ENCODE results near the gene CCDC201.

Gene CCDC201

GRCh38 chr7:45892407-45893035 lies 19.6 kb upstream of the CCDC201 start:
- DNase-seq, result no peak

GRCh38 chr7:45891462-45892402 lies 18.9 kb upstream of the CCDC201 start:
- no peak for DNase-seq

DNA sequence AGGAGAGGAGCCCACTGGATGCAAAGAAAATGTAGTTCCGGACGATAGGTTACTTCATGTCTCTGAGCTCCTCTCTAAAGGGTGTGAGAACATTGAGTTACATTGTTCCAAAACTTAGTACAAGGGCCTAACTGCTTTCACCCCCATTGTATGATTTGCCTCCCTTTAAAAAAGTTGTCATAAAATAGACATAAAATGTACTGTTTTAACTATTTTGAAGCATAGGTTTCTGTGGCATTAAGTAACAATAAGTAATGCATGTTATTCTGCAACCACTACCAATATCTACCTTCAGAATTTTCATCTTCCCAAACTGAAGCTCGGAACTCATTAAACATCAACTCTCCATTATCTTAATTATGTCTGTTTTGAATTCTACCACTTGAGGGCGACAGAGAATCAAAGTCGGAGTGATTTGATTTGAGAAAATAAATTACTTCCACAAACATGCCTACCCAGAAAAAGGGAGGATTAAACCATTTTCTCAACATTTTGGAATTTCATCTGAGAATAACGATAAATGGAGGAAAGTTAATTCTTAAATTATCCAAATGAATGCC lies 18.1 kb upstream of the CCDC201 start:
- no peak for DNase-seq

- DNase-seq, result no peak
Measured at GRCh38 chr7:45890125-45890901, 17.4 kb upstream of the CCDC201 start.

- no peak for DNase-seq
Measured at GRCh38 chr7:45889367-45890067, 16.6 kb upstream of the CCDC201 start.

GRCh38 chr7:45888993-45889366 lies 16.1 kb upstream of the CCDC201 start:
- DNase-seq, result no peak

- DNase-seq, result no peak
Measured at GRCh38 chr7:45888185-45888992, 15.5 kb upstream of the CCDC201 start, which contains the start of gene IGFBP1. Gene IGFBP1 (plus strand): TSS chr7:45888488. CDS start chr7:45888653, 165 bp downstream.

- DNase-seq, result no peak
Measured at GRCh38 chr7:45886931-45887667, 14.2 kb upstream of the CCDC201 start.

GRCh38 chr7:45885264-45885882 lies 12.5 kb upstream of the CCDC201 start:
- no peak for DNase-seq

GRCh38 chr7:45884136-45884535 lies 11.3 kb upstream of the CCDC201 start:
- DNase-seq, result no peak

DNA sequence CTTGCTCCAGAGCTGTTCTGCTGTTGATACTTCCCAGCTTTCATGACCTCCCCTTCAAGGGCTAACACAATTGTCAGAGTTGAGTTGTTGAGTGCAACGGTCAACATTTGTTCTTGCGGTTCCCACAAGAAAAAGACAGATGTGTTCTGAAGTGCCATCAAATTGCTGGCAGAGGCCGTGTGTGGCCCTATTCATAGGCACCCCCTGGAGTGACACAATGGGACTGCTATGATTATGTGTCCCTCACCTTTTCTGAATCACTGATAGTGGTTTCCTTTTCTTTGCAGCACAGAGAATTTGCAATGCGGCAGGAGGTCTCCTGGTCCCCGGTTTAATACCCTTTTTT lies 9.6 kb upstream of the CCDC201 start:
- DNase-seq, result no peak

GRCh38 chr7:45881759-45882464 lies 9.0 kb upstream of the CCDC201 start:
- DNase-seq, result no peak

GRCh38 chr7:45881280-45881758 lies 8.4 kb upstream of the CCDC201 start:
- no peak for DNase-seq

- no peak for DNase-seq
Measured at GRCh38 chr7:45880433-45880860, 7.6 kb upstream of the CCDC201 start.

GRCh38 chr7:45878457-45879144 lies 5.7 kb upstream of the CCDC201 start:
- DNase-seq, result no peak

DNA sequence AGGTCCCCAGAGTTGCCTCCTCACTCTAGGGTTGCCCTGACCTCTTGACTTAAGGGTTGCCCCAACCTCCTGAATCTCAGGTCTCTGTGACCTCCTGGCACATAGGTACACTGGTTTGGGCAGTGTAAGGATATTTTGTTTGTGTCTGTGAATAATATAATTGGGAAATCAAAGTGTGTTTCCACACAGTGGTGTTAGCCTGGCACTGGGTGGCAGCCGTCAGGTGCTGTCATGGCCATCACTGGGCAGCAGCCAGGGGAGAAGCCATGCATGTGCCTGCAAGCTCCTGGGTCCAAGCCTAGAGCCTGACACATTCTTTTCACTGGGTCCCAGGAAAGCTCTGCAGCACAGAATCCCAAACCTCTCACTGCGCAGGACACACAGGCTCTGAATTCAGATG lies 3.6 kb upstream of the CCDC201 start:
- no peak for DNase-seq

DNA sequence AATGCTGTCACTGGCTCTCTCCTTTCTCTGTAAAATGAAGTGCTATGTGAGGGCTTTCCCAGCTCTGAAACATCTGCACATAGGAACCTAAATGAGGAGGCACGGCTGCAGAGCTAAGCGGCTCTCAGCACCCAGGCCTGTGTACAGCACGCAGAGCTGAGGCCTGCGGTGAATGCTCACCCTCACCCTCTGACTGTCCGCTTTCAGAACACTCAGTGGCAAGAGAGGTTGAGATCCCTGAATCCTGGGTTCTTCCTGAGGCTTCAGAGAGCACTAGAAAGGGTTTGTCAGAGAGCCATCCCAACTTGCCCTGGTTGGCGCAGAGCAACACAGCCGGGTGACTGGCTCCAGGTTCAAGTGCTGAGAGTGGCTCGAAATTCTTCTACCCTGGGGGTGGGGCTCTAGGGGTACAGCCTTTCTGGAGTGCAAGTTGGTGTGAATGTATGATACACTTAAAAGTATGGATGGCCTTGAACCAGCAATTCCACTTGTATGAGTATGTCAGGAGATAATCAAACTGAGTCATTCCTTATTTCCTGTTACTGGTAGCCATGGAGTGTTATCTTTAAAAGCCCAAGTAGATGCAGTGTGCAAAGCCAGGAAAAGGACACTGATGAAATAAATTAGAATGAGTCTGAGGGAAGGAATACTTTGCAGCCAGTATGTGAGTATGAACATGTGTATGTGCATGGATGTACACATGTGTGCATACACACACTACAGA lies 1.7 kb upstream of the CCDC201 start:
- no peak for DNase-seq

DNA sequence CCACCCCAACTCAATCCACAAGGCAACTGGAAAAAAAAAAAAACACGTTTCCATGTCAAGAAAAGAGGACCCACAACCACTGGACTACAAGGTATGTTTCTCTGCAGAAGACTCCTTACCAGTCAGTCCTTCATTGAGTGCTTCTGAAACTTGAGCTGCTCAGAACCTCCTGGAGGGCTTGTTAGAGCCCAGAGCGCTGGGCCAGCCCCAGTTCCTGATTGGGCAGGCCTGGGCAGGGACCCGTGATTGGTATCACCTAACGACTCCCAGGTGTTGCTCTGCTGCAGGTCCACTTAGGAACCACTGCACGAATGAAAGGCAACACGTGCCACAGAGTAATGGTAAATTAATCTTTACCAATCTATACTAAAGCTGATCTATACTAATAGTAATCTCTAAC lies 473 bp upstream of the CCDC201 start:
- no peak for DNase-seq

All from stimulated activated CD4-positive, alpha-beta T cell treated with anti-CD3 and anti-CD28 coated beads, Interleukin-12 subunit alpha, Interleukin-12 subunit beta, amount 100 ng/mL, for 4 hours (primary cell).